Nephron progenitor cell (in vitro differentiated cells): Measurements from ENCODE around the gene CADPS2.

Experiments
- DNase-seq: peaks from one replicate; pipeline ENCODE4 v3.0.0; 2021
- H3K27ac Mint-ChIP-seq: 2 replicates; pipeline ENCODE4 v1.8.0; 2021; ENCODE audit warnings: mild to moderate bottlenecking, moderate library complexity, mixed read lengths
- H3K27me3 Mint-ChIP-seq: 2 replicates; pipeline ENCODE4 v1.8.0; 2021; ENCODE audit warnings: mild to moderate bottlenecking, low read depth, mixed read lengths; ENCODE audit not compliant: poor library complexity
- H3K36me3 Mint-ChIP-seq: 2 replicates; pipeline ENCODE4 v1.8.0; 2021; ENCODE audit warnings: low read depth, mixed read lengths
- H3K4me1 Mint-ChIP-seq: 2 replicates; pipeline ENCODE4 v1.8.0; 2021; ENCODE audit warnings: mixed read lengths
- H3K4me3 Mint-ChIP-seq: 2 replicates; pipeline ENCODE4 v1.8.0; 2021; ENCODE audit warnings: mild to moderate bottlenecking, moderate library complexity, mixed read lengths
- H3K9me3 Mint-ChIP-seq: 2 replicates; pipeline ENCODE4 v1.8.0; 2021; ENCODE audit warnings: mild to moderate bottlenecking, moderate library complexity, mixed read lengths
- CTCF ChIP-seq: fragments of 200-600 bp; sonication (generic); IDR thresholded peaks from 2 replicates; pipeline ENCODE4 v1.5.0; 2021; ENCODE audit warnings: antibody characterized with exemption

Gene CADPS2

GRCh38 chr7:122605929-122606328 is 280.3 kb downstream of the CADPS2 start:
- H3K4me3 Mint-ChIP-seq, result no peak overlapping the region
- no peak for TF ChIP-seq CTCF
- no peaks in the 10 kb centered on the region for H3K9me3 Mint-ChIP-seq
- no peaks in the 10 kb centered on the region for H3K36me3 Mint-ChIP-seq
- no peaks in the 10 kb centered on the region for H3K27me3 Mint-ChIP-seq
- no peak for DNase-seq
- H3K27ac Mint-ChIP-seq, result no peak overlapping the region
- no peaks in the 10 kb centered on the region for H3K4me1 Mint-ChIP-seq

GRCh38 chr7:122604251-122604650 is 282.0 kb downstream of the CADPS2 start:
- Mint-ChIP-seq H3K9me3 (no peaks in the 10 kb centered on the region), H3K27me3 (no peaks in the 10 kb centered on the region), H3K4me3 (no peak overlapping the region), H3K27ac (no peak overlapping the region), H3K4me1 (no peaks in the 10 kb centered on the region), H3K36me3 (no peaks in the 10 kb centered on the region)
- DNase-seq, result no peak
- TF ChIP-seq CTCF, result no peak

- Mint-ChIP-seq H3K9me3 (peaks cover 3% of the 10 kb centered on the region), H3K4me3 (no peak overlapping the region), H3K4me1 (no peaks in the 10 kb centered on the region), H3K27me3 (peaks cover 2% of the 10 kb centered on the region), H3K27ac (no peak overlapping the region), H3K36me3 (no peaks in the 10 kb centered on the region)
- no peak for DNase-seq
- TF ChIP-seq CTCF, result no peak
Measured at GRCh38 chr7:122602800-122603199, 283.5 kb downstream of the CADPS2 start.

GRCh38 chr7:122600630-122601029 is 285.6 kb downstream of the CADPS2 start:
- no peak for DNase-seq
- Mint-ChIP-seq H3K9me3 (peaks cover 3% of the 10 kb centered on the region), H3K36me3 (no peaks in the 10 kb centered on the region), H3K4me3 (no peak overlapping the region), H3K27ac (no peak overlapping the region), H3K4me1 (no peaks in the 10 kb centered on the region), H3K27me3 (peaks cover 2% of the 10 kb centered on the region)
- TF ChIP-seq CTCF, result no peak

- H3K4me1 Mint-ChIP-seq, result no peaks in the 10 kb centered on the region
- no peak overlapping the region for H3K27ac Mint-ChIP-seq
- H3K9me3 Mint-ChIP-seq, result peaks cover 3% of the 10 kb centered on the region
- no peak overlapping the region for H3K4me3 Mint-ChIP-seq
- H3K27me3 Mint-ChIP-seq, result peaks cover 2% of the 10 kb centered on the region
- no peaks in the 10 kb centered on the region for H3K36me3 Mint-ChIP-seq
- TF ChIP-seq CTCF, result no peak
- no peak for DNase-seq
Measured at GRCh38 chr7:122600042-122600441, 286.2 kb downstream of the CADPS2 start.

GRCh38 chr7:122597277-122597676 is 289.0 kb downstream of the CADPS2 start:
- DNase-seq, result no peak
- Mint-ChIP-seq H3K36me3 (no peaks in the 10 kb centered on the region), H3K9me3 (peaks cover 3% of the 10 kb centered on the region), H3K27me3 (peaks cover 2% of the 10 kb centered on the region), H3K27ac (no peak overlapping the region), H3K4me1 (no peaks in the 10 kb centered on the region), H3K4me3 (no peak overlapping the region)
- no peak for TF ChIP-seq CTCF
